Right lung (tissue), 5 donors: ENCODE measurements around the gene SRM. TPM values are rescaled to one million over a fixed set of nuclear protein-coding genes. Genes with fewer than 3 reads are reported as not detected.
"Not testable (repeated sequence)": the region's sequence is repeated elsewhere in the genome, so short reads cannot be mapped to it uniquely, and the experiment has no call there.

Experiments used
- DNase-seq, 2 donors: peaks; one replicate each; pipeline ENCODE4 v3.0.0-alpha.2; 2013
- polyA plus RNA-seq, 5 donors: library from polyadenylated mRNA; unstranded; fragments of 120-200 nt; gene quantifications; one replicate each; pipeline versions ENCODE4 v1.2.1 to v1.2.3, GENCODE V29; 2013; ENCODE audit warnings: inconsistent platforms in 1 of 5, low replicate concordance in 1 of 5; ENCODE audit not compliant: insufficient read length in 5 of 5, insufficient read depth in 1 of 5

Gene SRM
- polyA plus RNA-seq, 5 donors = 32.4 to 92.2 (median 35.5) TPM

DNA sequence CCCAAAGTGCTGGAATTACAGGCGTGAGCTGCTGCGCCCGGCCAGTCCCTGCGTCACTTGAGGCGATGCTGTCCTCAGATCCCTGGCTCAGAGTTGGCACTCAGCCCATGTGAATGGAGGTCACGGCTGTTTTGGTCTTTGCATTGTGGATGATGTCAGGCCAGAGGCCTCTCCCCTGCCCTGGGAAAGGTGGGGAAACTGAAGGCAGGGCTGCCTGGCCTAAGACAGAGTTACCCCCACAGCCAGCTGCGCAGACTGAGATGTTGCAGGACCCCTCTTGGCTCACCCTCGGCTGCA is 13.6 kb downstream of the SRM start:
- DNase-seq = no peak

DNA sequence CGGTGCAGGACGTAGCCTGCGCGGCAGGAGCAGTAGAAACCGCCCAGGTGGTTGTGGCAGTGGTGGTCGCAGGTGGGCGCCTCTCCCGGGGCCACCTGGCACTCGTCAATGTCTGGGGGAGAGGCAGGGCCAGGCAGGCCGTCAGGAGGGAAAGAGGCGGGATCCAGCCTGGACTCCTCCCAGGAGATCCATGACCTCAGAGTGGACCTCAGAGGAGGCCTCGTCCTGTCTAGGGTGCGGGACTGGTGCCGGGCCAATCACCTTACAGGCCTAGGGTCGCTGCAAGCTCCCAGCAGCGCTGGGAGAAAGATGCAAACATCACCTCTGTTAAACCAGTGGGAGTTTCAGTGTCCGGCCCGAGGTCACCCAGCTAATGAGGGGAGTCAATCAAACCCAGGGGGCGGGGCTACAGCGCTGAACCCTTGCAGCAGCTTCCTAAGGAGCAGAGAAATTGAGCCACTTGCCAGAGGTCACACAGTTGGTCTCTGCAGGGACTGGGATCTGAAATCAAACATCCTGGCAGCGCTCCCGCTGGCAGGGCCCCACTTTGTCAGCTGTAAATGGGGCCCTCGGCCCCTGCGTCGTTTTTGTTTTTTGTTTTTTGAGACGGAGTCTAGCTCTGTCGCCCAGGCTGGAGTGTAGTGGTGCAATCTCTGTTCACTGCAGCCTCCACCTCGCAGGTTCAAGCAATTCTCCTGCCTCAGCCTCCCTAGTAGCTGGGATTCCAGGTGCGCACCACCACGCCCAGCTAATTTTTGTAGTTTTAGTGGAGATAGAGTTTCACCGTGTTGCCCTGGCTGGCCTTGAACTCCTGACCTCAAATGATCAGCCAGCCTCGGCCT is 14.2 kb downstream of the SRM start:
- DNase-seq = no peak

DNA sequence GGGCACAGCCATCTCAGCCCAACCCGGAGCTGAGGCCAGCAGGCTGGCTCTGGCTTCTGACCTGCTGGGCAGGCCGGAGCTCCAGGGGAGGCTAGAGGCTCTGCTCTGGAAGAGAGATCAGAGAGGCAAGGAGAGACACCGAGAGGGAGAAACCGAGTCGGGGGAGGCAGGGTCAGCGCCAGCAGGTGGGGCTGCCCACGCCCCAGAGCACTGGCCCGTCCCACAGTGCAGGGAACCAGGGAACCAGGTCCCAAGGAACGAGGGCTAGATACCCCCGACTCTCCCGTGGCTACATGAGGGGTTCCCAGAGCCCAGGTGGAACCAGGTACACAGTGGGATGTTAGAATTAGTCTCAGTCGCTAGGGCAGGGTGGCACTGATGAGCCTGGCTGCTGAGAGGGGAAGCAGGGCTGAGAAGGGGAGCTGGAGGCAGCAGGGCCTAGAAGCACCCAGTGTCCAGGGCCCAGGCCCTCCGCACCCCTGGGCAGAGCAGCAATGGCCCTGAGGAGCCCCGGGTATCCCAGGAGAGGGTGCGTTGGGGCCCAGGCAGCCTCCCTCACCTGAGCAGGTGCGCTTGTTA is 14.9 kb downstream of the SRM start:
- no peak for DNase-seq

DNA sequence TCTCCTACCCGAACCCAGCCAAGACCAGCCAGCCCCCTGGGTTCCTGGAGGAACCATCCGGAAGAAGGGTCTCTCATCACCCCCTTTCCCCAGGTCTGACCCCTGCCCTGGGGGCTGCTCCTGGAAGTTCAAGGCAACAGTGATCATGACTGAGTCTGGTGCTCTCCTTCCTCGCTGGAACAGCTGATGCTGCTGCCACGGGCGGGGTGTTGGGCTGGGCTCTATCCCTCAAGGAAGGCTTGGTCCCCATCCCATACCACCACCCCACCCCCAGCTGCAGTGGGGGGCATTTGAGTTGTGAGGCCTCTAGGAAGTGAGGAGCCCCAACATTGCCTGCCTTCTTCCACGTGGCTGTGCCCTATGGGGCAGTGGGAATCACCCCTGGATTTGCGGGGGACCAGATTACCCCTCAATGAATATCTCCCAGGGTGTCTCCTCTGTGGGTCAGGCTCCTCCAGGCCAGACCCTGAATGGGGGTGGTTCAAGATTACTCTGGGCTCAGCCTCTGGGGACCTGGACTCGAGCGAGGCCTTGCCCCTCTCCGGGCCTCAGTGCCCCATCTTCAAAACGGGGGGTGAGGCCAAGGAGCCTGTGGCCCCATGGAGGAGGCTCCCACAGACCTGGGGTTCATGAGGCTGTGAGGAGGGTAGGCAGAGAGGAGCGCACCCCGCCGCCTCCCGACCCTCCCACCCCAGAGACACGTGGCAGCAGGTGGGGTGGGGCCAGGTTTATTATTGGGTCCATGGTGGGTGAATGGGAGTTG is 15.6 kb downstream of the SRM start:
- DNase-seq = no peak

DNA sequence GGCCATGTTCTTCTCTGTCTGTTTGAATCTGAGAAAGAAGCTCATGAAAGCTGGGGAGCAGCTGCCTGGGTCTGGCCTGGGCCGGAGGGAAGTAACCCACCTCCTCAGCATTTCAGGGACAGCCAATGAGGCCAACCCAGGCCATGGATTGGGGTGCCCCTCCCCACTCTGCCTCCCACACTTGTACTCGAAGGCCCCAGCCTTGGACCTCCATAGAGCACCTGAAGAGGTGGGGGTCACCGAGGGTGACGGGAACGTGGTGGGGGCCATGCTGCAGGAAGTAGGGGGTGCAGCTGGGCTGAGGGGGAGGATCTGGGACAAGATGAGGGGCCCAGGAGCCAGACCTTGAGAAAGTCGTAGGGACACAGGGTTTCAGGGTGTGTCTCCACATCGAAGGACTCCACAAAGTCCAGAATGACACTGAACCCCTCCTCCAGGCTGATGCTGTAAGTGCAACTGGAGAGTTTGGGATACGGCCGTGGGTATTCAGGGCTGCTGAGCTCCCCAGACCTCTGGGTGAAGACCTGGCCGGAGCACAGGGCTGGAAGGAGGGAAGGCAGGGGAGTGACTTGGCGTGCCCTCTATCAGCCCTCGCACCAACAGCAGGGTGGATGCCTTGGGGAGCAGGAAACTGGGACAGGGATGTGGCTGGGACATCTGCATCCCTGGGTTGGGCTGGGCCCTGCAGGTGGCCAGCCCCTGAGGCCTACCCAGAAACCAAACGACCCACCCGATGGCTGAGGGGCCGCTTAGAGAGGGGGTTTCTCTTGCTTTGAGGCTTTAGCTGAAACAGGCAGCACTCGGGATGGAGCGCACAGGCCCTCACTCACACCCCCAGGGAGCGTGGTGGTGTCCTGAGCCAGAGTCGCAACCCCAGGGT is 16.6 kb downstream of the SRM start:
- no peak for DNase-seq

DNA sequence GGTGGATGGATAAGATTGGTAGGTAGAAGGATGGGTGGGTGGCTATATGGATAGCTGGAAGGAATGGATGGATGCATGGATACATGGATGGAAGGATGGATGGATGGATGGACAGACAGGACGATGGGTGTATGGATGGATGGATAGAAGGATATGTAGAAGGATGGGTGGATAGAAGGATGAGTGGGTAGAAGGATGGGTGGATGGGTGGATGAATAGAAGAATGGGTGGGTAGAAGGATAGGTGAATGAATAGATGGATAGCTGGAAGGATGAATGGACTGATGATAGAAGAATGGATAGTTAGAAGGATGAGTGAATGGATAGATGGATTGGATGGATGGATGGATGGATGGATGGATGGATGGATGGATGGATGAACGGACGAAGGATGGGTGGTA is 17.8 kb downstream of the SRM start:
- no peak for DNase-seq

DNA sequence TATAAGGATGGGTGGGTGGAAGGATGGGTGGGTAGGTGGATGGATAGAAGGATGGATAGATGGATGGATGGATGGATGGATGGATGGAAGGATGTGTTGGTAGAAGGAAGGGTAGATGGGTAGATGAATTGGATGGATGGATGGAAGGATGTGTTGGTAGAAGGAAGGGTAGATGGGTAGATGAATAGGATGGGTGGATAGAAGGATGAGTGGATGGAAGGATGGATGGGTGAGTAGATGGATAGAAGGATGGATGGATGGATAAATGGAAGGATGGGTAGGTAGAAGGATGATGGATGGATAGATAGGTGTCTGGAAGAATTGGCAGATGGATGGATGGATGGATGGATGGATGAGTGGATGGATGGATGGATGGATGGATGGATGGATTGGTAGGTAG is 18.8 kb downstream of the SRM start:
- DNase-seq = no peak

DNA sequence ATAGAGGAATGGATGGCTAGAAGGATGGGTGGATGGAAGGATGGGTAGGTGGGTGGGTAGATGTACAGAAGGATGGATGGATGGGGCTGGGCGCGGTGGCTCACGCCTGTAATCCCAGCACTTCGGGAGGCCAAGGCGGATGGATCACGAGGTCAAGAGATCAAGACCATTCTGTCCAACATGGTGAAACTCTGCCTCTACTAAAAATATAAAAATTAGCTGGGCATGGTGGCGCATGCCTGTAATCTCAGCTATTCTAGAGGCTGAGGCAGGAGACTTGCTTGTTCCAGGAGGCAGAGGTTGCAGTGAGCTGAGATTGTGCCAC is 19.8 kb downstream of the SRM start:
- not testable (repeated sequence) for DNase-seq

DNA sequence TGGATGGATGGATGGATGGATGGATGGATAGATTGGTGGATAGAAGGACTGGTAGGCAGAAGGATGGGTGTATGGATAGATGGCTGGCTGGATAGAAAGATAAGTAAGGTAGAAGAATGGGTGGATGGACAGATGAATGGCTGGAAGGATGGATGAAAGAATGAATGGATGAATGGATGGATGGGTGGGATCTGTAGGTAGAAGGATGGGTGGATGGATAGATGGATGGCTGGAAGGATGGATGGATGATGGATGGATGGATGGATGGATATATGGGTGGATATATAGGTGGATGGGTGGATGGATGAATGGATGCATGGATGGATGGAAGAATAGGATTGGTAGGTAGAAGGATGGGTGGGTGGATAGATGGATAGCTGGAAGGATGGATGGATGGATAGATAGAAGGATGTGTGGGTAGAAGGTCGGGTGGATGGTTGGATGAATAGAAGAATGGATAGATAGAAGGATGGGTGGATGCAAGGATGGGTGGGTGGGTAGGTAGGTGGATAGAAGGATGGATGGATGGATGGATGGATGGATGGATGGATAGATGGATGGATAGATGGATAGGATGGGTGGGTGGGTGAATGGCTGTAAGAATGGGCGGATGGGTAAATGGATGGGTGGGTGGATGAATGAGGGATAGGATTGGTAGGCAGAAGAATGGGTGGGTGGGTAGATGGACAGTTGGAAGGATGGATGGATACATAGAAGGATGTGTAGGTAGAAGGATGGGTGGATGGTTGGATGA is 20.3 kb downstream of the SRM start:
- no peak for DNase-seq

DNA sequence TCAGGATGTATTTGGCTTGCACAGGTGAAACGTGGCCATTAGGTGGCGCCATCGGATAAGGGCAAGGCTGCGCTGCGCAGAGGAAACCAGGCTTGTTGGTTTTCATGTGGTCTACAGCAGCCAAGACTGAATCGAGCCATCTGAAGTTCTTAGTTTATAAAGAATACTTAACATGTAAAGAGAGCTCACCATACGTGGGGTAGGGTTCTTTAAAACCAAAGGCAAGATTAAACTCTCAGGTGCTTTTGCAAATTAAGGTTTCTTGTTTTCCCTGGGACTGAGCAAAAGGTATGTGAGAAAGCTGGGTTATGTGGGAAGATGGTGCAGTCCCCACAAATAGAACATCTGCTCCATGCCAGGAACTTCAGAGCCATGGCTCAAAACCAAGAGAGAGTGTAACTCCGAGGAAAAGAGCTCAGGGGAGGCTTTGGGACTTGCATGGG is 22.1 kb downstream of the SRM start:
- DNase-seq = peak; percentile 75 to 88

DNA sequence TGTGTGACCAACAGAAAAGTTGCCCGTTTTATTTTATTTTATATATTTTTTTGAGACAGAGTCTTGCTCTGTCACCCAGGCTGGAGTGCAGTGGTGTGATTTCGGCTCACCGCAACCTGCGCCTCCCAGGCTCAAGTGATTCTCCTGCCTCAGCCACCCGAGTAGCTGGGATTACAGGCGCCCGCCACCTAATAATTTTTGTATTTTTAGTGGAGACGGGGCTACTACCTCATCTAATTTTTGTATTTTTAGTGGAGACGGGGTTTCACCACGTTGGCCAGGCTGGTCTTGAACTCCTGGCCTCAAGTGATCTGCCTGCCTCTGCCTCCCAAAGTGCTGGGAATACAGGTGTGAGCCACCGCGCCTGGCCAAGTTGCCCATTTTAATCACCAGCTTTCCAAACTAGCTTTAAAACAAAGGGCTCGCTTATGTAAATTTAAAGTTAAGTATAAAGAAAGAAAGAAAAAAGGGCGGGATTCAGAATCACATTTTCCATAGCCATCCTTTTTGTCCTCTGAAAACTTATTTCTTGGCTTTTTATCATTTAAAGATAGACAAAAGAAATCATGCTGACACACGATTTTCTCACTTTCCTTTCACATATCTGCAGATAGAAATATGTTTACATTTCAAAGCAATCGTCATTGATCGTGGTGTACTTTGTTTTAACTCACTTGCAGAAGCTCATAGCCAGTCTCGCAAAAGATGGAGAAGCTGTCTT is 22.6 kb downstream of the SRM start:
- DNase-seq = not testable (repeated sequence)

DNA sequence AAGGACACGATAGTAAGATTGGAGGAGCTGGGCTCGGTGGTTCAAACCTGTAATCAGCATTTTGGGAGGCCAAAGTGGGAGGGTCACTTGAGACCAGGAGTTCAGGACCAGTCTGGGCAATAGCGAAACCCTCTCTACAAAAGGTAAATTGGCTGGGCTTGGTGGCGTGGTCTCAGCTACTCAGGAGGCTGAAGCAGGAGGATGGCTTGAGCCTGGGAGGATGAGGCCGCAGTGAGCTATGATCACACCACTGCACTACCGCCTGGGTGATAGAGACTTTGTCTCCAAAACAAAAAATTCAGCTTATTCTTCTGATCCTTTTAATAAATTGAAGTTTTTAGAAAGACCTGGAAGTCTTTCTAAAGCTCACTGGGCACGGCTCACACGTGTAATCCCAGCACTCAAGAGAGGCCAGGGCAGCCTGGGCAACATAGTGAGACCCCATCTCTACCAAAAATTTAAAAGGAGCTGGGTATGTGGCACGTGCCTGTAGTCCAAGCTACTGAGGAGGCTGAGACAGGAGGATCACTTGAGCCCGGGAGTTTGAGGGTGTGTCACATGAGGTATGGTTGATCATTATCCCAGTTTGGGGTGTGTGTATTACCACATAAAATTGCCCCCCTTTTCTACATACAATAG is 28.1 kb downstream of the SRM start:
- DNase-seq = no peak

DNA sequence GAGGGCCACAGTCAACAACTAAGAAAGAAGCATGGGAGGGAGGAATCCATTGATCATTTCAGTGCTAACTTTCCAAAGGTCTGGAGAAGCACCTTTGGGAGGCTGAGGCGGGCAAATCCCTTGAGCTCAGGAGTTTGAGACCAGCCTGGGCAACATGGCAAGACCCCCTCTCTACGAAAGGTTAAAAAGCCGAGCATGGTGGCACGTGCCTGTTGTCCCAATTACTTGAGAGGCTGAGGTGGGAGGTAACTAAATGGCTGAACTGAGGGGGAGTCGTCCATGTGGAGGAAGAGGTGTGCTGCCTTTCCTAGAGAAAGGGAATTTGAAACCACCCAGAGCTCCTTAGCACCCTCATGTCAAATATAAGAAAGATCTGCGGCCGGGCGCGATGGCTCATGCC is 29.0 kb downstream of the SRM start:
- no peak for DNase-seq

DNA sequence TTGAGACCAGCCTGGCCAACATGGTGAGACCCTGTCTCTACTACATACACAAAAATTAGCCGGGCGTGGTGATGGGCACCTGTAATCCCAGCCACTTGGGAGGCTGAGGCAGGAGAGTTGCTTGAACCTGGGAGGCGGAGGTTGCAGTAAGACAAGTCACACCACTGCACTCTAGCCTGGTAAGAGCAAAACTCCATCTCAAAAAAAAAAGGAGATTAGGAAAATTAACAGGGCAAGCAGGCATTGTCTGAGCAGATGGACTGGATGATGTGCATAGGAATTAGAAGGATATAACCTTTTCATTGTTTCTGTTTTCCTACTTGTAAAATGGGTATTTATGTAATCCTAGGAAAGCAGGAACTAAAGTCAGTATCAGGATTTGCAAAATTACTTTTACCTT is 31.8 kb downstream of the SRM start:
- DNase-seq = no peak

DNA sequence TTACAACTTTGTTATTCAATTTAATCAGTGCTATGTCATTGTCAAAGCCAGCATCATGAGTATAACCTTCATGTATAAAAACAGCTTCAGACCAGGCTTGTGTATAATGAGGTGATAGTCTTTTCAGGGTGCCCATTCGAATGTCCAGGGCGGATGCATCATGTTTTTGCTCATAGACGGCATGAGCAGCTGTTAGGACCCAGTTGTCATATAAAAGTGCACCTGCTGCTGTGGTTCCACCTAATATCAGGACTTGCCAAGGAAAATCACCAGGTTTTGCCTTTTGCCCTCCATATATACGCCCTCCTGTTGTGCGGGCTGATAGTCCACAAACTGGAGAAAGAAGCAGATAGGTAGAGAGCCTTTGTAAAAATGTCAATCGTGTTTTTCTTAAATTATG is 32.5 kb downstream of the SRM start:
- no peak for DNase-seq

DNA sequence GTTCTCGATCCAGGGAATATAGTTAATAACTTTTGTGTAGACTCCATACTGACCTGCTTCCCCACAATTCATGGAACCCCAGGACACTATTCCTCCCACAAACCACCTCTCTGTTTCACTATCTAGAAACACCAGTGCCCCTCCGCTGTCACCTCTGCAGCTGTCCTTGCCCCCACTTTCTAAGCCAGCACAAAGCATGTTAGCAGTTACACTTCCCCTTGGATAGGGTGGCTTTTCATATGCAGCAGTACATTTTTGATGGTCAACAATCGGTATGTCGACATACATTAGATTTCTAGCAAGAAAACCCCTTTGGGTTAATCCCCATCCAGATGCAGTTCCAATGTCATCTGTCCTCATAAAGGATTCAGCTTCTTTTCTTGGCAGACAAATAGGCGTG is 32.9 kb downstream of the SRM start:
- DNase-seq = no peak

DNA sequence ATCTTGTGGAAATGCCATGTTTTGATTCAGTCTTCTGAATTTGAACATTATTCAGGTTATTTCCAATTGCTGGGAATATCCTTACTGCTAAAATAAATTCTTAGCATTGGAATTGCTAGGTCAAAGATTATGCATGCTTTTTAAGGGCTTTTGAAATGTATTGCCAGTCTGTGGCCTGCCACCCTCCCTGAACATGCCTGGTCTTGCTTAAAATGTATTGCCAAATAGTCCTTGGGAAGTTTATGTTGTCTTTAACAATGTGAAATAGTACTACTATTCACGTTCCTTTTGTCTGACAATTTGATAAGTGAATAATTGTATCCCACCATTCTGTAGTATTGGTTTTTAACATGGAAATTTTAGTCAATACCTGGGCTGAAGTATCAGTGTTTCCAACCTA is 33.8 kb downstream of the SRM start:
- DNase-seq = no peak

DNA sequence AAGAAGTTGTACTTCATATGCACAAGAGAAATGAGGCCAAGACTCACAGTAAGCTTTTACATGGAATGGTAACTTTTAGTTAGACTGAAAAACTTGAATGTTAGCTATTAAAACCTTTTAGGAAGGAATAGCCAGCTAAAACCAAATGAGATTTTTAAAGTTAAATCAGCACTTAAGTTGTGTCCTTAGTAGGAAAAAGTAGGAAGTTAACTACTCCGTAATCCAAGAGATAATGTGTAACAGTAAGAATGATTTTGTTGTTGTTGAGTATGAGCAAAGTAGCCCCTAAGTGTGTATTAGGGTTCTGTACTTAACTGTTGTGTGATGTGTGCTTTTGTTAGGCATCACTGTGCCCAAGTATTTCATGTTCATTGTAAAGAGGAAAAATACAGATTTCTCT is 34.2 kb downstream of the SRM start:
- no peak for DNase-seq

DNA sequence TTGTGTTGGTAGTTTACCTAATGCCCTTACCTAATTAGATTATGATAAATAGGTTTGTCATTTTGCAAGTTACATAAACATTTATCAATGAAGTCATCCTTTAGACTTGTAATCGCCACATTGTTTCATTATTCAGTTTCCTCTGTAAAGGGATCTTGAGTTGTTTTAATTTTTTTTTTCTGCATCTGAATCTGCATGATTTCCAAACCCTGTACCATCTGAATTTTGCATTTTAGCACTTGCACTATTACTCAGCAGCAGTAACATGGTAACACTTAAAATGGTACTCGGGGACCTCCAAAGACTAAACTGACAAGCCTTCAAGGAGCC is 35.0 kb downstream of the SRM start:
- DNase-seq = no peak

DNA sequence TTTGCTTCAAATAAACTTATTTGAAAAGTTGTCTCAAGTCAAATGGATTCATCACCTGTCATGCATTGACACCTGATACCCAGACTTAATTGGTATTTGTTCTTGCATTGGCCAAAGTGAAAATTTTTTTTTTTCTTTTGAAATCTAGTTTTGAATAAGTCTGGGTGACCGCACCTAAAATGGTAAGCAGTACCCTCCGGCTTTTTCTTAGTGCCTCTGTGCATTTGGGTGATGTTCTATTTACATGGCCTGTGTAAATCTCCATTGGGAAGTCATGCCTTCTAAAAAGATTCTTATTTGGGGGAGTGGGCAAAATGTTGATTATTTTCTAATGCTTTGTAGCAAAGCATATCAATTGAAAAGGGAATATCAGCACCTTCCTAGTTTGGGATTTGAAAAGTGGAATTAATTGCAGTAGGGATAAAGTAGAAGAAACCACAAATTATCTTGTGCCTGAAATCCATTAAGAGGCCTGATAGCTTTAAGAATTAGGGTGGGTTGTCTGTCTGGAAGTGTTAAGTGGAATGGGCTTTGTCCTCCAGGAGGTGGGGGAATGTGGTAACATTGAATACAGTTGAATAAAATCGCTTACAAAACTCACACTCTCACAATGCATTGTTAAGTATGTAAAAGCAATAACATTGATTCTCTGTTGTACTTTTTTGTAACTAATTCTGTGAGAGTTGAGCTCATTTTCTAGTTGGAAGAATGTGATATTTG is 35.5 kb downstream of the SRM start:
- DNase-seq = no peak
